Anterior cingulate cortex (tissue), 58 donors: ENCODE results near the gene CENPM.

Experiments
- DNase-seq, 58 donors: peaks; one replicate each; lab custom pipeline; 2025; lab: John Stamatoyannopoulos, UW

Gene CENPM

GRCh38 chr22:41904450-41905410 is 42.2 kb downstream of the CENPM start:
- DNase-seq = no peak

GRCh38 chr22:41902932-41903421 is 44.0 kb downstream of the CENPM start:
- peak in 5 of 58 donors; percentile 10 to 62 (median 19) for DNase-seq

GRCh38 chr22:41902016-41902415 is 44.9 kb downstream of the CENPM start:
- no peak for DNase-seq

GRCh38 chr22:41900652-41901312 is 46.2 kb downstream of the CENPM start:
- DNase-seq = no peak

- DNase-seq = no peak
Measured at GRCh38 chr22:41899992-41900651, 46.8 kb downstream of the CENPM start.

- DNase-seq = no peak
Measured at GRCh38 chr22:41899110-41899509, 47.8 kb downstream of the CENPM start.

- no peak for DNase-seq
Measured at GRCh38 chr22:41898645-41899044, 48.3 kb downstream of the CENPM start.

GRCh38 chr22:41893591-41894375 is 53.2 kb downstream of the CENPM start:
- no peak for DNase-seq

GRCh38 chr22:41892721-41893120 is 54.2 kb downstream of the CENPM start:
- no peak for DNase-seq

GRCh38 chr22:41891407-41891806 is 55.5 kb downstream of the CENPM start:
- DNase-seq = no peak
